CD4-positive, alpha-beta T cell treated with Interleukin-4 for 1 hour (primary cell): ENCODE data around the gene NLRP3.
"Not testable (repeated sequence)": the region's sequence is repeated elsewhere in the genome, so short reads cannot be mapped to it uniquely, and the experiment has no call there.

ENCODE experiments used
- DNase-seq, 2 donors: peaks; one replicate each; pipeline ENCODE4 v3.0.0-alpha.2; 2020 to 2022

Gene NLRP3

DNA sequence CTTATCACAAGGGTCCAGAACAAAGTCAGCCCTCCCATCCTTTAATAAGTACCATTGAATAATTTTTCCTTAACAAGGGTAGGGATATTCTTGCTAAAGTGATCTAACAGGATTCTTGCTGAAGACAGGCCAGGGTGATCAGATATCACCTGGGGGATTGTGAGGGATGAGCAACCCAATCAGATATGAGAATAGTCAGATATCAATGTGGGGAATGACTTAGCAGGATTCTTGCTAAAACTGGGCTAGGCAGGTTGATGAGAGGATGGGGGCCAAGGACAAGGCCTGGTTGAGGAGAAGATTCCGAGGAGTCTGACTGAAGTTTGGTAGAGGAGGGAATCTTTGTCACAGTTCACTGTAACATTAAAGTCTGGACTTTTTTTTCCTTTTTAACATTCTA, 23.9 kb upstream of the NLRP3 start:
- no peak for DNase-seq

DNA sequence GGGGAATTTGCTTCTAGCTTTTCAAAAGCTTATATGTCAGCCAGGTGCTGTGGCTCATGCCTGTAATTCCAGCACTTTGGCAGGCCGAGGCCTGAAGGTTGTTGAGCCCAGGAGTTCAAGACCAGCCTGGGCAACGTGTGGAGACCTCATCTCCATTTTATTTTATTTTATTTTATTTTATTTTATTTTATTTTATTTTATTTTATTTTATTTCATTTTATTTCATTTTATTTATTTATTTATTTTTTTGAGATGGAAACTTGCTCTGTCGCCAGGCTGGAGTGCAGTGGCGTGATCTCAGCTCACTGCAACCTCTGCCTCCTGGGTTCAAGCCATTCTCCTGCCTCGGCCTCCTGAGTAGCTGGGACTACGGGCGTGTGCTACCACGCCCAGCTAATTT, 20.9 kb upstream of the NLRP3 start:
- not testable (repeated sequence) for DNase-seq

DNA sequence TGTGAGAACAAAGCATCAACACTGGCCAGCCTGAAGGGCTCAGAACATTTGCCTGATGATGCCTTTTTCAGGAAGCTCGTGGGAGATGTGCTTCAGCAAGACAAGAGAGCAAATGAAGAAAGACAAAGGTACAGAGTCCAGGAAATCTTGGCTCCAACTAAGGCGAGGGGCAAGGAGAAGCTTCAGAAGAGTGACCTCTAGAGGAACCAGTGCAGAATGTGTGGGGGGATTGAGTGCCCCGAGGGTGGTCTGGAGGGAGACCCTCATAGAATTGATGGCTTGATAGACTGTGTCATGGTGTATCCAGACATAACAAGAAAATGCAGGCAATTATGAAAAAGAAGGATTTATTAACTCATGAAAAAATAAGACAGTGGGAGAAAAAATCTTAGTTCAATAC, 15.3 kb upstream of the NLRP3 start:
- no peak for DNase-seq

DNA sequence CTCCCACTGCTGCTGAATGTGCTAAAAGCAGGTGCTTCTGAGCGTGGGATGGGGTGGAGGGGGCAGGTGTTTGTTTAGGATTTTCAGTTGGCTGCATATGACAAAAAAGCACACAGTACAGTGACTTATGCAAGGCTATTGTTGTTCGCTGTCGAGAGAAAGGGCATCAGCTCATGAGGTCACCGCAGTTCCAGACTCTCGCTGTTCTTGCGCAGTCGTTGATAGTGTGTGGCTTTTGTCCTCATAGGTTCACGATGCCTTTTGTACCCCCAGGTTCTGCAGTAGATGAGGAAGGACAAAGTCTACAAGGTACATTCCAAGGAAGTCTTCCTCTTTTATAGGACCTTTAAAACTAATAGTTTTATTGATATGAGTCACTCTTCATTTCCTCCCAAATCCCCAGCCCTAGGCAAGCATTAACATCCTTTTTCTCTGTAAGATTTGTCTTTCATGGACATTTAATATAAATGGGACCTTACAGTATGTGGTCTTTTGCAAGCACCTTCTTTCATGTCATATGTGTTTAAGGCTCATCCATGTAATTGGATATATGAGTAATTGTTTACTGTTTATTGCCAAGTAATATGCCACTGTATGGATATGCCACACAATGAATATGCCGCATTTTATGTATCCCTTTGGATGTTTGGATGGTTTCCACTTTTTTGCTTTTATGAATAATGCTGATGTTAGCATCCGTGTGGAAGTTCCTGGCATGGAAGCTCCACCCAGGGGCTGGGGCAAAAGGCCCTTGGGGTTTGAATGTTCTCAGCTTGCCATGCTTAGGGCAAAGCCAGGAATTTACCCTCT, 14.5 kb upstream of the NLRP3 start:
- peak in 1 of 2 donors; percentile 39 for DNase-seq

DNA sequence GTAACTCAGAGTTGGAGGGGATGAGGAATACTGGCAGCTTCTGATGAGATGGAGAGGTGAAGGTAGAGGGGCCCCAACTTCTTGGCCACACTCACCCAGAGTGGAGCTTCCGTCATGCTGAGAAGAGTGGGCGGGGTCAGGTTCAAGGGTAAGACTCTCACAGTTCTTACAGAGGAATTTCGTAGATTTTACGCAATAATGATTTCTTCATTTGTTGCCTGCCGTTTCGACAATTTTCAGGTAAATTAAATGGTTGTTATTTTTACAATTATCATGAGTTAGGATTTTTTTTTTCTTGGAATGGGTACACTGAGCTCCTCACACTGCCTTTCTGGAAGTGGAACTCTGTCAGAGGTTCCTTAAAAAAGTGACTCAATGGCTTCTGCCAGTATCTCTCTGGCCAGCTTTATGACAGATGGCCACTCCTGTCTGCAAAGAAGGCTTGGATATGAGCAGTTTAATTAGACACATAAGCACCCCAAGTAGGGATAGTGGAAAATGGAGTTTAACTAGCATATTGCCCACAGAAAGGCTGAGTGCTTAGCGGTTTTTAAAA, 13.8 kb upstream of the NLRP3 start:
- DNase-seq: peak in 1 of 2 donors; percentile 59

DNA sequence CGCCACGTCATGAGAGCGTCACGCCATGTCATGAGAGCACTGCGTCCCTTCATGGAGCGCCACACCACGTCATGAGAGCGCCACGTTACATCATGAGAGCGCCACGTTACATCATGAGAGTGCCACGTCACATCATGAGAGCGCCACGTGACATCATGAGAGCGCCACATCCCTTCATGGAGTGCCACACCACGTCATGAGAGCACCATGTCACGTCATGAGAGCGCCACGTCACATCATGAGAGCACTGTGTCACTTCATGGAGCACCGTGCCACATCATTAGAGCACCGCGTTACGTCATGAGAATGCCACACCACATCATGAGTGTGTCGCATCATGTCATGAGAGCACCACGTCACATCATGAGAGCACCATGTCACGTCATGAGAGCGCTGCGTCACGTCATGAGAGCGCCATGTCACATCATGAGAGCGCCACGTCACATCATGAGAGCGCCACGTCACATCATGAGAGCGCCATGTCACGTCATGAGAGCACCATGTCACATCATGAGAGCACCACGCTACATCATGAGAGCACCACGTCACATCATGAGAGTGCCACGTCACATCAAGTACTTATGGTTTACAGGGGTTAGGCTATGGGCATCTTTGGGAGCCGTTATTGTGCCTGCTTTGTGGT, 9.8 kb upstream of the NLRP3 start:
- DNase-seq: no peak

DNA sequence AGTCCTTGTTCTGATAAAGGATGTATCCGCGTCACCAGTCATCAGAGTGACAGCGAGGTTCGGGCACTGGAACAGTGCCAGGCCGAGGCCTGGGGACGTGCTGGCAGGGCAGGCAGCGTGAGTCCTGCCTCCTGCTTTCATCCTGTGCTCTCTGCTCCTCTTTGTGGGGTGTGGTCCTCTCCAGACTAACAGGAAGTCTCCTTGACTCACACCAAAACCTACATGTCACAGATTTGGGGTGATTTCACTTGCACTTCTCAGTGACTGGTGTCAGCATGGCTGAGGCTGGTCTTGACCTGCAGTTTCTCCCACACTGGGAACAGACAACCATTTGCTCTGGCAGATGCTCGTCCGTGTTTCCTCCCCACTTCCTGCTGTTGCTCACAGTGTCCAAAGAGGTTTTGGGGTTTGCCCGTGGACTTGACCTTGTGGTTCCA, 8.8 kb upstream of the NLRP3 start:
- DNase-seq: peak; percentile 80 to 89

DNA sequence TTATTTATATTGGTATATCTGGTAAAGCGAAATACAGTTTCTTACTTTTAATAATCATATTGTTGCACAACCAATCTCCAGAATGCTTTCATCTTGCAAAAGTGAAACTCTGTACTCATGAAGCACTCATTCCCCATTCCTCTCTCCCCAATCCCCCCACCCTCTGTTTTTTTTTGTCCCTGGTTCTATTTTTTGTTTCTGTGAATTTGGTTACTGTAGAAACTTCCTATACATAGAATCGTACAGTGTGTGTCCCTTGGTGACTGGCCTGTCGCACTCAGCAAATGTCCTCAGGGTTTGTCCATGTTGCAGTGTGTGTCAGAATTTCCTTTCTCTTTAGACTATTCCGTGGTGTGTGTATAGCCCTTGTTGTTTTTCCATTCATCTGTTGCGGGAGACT, 7.9 kb upstream of the NLRP3 start:
- peak; percentile 31 to 44 for DNase-seq

DNA sequence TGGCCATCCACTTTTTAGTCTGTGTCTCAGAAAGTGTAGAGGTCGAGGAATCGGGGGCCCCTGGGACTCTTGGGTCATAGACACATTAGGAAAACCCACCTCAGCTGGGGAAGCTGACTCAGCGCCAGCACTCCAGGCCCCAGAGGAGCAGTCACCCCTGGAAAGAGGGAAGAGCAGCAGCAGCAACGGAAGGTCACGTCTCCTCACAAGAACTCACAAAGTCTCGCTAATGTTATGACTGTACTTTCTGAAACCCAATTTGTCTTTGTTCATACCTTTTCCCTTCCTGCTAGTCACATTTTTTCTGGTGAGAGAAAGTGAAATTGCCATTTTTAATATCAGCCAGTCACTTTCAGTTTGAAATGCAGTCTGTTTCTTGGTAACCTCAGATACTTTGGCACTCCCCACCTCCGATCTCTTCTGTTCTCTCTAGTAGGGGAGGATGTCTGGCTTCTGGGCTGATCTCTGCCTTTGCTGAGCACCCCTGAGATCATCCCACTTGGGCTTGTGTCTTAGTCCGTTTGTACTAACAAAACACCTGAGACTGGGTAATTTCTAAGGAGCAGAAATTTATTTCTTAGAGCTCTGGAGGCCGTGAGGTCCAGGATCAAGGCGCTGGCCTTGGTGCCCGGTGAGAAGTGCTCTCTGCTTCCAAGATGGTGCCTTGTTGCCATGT, 6.0 kb upstream of the NLRP3 start:
- peak; percentile 55 to 57 for DNase-seq

DNA sequence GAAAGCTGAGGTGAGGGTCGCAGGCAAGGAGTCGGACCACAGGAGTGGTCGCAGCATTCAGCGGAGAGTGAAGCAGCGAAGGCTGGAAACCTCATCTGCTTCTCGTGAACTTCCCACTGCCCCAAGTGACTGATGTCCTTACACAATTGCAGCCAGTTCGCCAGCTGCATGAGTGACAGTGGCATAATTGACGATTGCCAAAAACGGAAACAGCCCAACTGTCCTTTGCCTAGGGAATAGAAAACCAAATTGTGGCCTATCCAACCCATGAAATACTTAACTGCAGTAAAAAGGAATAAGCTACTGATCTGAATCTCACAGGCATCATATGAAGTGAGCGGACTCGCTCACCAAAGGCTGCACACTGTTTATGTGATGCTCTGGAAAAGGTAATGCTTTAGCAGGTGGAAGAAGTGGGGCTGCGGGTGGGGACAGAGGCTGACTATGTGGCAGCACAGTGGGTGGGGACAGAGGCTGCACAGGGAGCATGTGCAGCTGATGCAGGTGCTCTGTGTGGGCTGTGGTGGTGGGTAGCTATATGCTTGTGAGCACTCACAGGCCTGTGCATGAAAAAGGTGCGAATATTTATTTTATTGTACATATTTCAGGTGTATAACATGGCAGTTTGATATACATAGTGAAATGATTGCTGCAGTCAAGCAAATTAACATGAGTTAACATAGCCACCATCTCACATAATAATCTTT, 4.2 kb upstream of the NLRP3 start:
- DNase-seq: peak in 1 of 2 donors; percentile 46

DNA sequence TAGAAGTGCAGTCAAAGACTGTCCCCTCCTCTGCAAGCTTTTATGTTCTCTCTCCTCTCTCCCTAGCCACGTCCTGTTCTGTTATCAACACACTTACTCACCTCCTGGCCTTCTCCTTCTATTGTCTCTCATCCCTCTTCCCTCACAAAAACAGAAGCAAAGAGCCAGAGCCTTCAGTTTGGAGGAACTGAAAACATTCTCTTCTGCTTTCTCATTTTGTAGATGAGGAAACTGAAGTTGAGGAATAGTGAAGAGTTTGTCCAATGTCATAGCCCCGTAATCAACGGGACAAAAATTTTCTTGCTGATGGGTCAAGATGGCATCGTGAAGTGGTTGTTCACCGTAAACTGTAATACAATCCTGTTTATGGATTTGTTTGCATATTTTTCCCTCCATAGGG, 1.9 kb downstream of the NLRP3 start:
- no peak for DNase-seq

DNA sequence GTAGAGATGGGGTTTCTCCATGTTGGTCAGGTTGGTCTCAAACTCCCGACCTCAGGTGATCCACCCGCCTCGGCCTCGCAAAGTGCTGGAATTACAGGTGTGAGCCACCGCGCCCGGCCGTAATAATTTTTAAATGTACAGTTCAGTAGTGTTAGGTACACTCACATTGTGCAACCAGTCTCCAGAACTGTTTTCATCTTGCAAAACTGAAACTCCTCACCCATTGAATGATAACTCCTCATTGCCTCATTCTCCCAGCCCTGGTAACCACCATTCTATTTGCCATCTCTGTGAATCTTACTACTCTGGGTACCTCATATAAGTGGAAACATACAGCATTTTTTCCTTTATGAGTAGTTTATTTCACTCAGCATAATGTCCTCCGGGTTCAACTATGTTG, 3.4 kb downstream of the NLRP3 start:
- no peak for DNase-seq

DNA sequence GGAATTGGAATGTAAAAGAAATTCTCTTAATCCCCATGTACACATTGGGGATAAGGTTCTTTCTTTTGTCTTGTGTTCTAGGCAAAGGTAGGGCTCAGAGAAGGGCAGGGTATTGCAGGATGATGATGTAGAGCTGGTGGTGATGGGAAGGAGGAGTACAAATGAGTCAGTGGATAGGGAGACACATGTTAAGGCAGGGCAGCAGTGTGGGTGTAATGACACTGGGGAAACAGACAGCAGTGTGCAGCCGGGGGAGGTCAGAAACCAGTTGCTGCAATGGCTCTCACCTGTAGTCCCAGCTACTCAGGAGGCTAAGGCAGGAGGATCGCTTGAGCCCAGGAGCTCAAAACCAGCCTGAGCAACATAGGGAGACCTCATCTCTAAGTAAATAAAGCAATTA, 5.1 kb downstream of the NLRP3 start:
- DNase-seq: no peak

DNA sequence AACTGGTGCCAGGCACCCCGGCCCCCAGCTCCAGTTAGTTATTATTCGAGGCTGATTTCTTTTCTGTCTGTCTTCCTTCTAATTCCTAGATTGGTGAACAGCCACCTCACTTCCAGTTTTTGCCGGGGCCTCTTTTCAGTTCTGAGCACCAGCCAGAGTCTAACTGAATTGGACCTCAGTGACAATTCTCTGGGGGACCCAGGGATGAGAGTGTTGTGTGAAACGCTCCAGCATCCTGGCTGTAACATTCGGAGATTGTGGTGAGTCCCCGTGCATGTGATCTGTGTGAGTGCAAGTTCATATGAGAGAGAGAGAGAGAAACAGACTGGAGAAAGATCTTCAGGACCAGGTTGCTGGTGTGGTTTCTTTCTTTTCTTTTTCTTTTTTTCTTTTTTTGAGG, 13.5 kb downstream of the NLRP3 start:
- no peak for DNase-seq

DNA sequence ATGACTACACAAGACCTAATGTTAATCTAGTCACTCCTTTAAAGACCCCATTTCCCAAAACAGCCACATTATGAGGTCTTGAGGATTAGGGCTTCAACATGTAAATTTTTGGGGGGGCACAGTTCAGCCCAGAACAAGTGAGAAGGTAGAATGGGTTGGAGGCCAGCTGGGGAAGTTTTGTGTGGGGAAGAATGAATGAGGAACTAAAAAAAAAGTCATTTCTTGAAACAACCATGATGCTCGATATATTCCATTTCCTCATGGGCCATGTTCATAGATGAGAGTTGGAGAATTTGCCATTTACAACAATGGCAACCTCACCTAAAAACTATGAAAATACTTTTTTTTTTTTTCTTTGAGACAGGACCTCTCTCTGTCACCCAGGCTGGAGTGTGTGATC, 14.5 kb downstream of the NLRP3 start:
- no peak for DNase-seq

DNA sequence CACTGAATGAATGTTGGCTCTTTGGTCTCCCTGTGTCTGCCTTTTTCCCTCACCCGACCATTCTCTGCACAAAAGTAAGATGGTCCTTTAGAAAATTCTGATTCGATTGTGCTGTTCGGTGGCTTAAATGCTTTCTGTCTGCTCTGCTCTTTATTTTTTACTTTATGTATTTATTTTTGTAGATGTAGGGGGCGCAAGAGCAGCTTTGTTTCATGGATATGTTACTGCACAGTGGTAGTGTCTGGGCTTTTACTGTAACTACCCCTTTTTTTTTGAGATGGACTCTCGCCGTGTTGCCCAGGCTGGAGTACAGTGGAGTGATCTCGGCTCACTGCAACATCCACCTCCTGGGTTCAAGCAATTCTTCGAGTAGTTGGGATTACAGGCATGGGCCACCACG, 15.7 kb downstream of the NLRP3 start:
- DNase-seq: no peak

DNA sequence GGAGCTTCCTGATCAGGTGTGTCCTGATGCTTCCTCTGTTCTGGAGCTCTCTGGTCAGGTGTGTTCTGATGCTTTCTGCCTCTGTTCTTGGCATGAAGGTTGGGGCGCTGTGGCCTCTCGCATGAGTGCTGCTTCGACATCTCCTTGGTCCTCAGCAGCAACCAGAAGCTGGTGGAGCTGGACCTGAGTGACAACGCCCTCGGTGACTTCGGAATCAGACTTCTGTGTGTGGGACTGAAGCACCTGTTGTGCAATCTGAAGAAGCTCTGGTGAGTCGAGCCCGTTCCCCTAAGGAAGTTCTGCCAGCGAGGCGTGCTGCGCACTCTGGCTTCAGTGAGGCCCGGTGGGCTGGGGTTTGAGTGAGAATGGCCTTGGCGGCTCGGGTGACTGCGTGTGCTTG, 18.0 kb downstream of the NLRP3 start:
- DNase-seq: peak in 1 of 2 donors; percentile 50

DNA sequence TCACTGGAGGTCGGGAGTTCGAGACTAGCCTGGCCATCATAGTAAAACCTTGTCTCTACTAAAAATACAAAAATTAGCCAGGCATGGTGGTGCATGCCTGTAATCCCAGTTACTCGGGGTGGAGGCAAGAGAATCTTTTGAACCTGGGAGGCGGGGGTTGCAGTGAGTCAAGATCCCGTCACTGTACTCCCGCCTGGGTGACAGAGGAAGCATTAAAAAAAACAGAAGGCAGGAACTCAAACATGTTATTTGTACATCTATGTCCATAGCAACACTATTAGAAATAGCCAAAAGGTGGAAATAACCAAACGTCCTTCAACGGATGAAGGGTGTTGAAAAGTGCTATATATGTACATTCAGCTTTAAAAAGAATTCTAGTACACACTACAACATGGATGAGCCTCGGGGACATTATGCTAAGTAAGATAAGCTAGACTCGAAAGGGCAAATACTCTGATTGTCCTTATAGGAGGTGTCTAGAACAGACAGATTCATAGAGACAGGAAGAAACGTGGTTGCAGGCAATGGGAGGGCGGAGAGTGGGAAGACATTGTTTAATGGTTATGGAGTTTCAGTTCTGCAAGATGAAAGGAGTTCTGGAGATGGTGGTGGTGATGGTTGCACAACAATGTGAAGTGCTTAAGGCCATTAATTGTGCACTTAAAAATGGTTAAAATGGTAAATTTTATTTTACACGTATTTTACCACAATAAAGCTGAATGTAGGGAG, 19.2 kb downstream of the NLRP3 start:
- peak in 1 of 2 donors; percentile 47 for DNase-seq

DNA sequence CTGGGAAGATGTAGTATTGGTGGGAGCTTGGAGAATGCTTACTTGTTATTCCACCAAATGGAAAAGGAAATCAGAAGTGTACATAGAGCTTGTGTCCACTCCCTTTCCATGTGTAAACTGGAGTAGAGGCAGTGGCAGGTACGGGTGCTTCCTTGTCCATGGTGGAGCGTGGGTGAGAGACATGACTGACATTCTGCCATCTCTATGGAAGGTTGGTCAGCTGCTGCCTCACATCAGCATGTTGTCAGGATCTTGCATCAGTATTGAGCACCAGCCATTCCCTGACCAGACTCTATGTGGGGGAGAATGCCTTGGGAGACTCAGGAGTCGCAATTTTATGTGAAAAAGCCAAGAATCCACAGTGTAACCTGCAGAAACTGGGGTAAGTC, 19.8 kb downstream of the NLRP3 start:
- no peak for DNase-seq

DNA sequence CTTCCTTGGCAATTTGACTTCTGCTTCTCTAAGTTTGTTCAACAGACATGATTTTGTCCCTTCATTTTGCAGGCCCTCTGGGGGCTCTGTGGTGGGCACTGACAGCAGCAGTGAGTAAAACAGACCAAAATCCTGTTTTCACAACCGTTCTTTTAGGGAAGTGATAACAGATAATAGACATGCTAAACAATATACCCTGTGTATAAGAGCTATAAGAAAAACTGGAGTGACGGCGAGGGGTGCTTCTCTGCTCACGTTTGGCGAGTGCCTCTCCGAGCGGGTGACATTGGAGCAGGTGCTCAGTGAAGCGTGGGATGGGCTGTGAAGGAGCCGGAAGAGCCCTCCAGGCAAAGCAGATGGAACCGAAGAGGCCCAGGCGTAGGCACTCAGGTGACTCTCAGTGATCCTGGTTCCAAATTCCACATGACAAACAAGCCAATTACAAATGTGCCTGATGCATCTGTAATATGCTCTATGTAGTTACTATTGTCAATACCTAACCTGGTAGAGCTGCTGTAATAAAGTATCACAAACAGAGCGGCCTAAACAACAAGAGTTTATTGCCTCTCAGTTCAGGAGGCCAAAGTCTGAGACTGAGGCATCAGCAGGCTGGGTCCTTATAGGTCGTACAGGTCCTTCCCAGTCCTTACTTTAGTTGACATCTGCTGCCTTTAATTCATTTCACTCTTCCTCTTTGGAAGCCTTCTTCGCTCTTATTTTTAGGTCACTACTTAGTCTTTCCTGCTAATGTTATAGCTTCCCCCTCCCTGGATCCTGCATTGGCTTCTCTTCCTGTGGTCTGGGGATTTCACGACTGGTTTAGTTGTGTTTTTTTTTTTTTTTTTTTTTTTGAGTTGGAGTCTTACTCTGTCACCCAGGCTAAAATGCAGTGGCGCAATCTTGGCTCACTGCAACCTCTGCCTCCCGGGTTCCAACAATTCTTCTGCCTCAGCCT, 21.9 kb downstream of the NLRP3 start:
- no peak for DNase-seq

DNA sequence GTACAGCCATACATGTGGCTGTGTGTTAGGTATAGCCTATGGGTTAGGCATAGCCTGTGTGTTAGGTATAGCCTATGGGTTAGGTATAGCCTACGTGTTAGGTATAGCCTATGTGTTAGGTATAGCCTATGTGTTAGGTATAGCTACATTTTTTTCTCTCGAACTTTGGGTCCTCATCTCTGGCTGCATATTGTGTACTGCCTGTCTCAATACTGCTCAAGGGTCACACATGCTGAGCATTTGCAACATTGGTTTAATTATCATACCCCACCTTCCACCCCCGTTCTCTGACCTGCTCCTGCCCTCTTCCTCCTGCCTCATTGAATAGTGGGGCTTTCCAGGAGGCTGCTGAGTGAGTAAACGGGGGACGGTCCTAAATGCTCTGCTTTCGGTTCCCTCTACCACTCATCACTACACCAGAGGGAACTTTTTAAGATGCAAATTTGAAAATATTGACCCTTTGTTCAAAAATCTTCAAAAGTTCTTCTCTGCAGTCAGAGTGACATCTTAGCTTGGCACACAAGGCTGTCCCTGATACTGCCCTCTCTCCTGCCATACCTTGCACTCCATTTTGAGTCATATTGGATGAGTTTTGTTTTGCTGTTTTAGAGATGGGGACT, 24.1 kb downstream of the NLRP3 start:
- peak in 1 of 2 donors; percentile 73 for DNase-seq
